HG02642 (cell line): ENCODE data around the gene PATZ1.

Source experiments
- ATAC-seq: cut with Tn5 transposase; IDR thresholded peaks from one replicate; pipeline ENCODE4 v1.9.1; 2021; ENCODE audit warnings: mild to moderate bottlenecking; ENCODE audit not compliant: unreplicated experiment, poor library complexity

PATZ1 gene

DNA sequence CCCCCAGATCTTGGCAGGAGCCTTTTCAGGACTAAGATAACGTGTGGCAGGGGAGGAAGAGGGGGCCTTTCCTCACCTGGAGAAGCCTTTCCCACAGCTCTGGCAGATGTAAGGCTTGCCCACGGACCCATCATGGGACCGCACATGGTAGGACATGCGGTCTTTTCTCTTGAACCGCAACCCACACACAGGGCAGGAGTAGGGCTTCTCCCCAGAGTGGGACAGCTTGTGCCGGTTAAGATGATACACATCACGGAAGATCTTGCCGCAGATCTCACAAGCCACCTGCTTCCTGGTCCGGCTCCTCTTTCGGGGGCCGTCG, 1.9 kb downstream of the PATZ1 start:
- ATAC-seq, result no peak

DNA sequence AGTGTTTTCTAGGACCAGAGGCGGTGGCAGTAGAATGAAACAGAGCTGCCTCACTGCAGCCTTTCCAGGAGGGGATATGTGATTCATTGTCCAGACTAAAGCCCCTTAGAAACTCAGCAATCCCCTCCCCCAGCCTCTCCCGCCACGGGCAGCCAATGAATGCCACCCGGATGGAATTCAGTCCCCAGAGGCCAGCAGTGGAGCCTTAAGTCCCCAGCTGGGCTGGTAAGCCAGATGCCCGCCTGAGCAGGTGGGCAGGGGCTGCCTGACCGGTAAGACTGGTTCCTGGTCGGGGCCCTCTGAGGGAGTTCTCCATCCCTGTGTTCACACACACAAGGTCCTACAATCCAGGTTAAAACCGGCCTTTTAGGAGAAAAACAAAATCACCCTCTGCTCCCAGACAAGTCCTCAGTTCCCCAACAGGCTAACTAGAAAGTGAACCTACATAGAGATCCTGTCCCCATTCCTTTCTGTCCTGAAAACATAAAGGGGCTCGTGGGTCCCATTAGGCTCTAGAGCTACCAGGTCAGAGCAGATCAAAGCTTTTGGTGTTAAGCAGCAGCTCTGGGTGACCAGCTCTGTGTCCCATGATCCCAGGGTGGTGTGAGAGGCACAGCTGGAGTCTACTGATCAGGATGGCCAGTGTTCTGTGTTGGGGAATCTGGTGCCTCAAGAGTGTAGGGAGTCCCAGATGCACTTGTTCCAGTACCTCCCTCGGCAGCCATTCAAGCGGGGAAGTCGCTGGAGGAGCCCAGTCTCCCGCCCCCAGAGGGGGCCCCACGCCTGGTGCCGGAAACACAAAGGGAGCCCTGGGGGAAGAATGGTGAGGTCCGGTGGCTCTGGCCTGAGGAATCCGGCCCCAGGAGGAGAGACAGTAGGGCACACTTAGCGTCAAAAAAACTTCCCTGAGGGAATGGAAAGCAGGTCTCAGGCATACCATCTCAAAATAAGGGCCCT, 2.6 kb downstream of the PATZ1 start:
- no peak for ATAC-seq

DNA sequence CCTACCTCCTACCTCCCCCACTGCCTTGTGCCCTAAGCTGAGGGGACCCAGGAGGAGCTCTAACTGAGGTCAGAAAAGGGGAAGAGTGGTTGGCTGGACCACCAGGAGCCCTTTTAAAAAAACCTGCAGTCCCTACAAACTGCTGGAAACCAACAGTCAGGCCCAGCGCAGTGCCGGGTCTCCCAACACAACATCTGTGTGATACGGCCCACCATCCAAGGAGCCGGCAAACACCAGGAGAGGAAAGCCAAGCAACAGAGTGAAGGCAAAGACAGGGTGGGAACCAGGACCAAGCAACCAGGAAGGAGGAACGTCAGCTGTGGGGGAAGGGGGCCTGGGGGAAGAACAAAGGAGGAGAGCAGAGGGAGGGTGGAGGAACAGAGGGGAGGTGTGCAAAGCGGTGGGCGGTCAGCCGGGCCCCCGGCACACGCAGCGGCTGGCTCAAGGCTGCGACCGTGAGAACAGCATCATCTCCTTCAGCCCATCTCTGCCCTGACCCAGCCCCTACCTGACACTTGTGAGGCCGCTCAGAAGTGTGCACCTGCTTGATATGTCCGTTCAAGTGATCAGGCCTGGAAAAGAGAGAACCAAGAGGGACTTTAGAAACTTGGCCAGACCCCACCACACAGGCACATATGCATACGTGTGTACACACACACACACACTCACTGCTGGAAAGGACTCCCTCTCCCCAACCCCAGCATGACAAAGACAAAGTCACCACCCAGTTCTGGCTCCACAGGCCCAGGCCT, 3.6 kb downstream of the PATZ1 start:
- no peak for ATAC-seq

DNA sequence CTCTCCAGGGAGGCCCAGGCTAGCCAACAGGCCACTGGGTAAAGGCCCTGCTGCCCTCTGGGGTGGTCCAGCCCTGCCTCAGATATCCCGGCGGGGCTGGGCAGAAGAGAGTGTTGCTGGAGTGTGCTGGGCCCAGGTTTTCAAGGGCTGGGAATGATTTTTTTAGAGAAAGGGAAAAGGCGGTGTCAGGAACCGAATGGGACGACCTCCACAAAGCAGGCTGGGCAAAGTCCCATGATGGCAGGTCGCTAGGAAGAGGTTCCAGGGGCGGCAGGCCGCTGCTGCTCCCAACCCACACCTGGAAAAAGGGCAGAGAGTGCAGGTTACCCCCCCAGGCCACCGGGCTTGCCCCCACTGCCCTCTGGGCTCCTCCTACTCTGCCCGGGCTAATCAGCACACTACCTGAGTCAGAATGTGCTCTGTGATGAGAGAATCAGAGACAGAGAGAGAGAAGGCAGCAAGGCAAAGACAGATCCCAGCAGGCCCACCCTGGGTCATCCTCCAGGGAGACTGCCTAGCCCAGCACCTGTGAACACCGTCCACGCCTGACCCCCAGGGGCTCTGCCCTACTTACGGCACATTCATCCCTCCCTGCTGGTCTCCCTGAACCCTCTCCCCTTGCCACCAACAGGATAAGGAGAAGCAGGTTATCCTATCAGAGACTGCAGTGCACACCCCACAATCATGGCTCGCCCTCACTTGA, 4.6 kb downstream of the PATZ1 start:
- no peak for ATAC-seq

DNA sequence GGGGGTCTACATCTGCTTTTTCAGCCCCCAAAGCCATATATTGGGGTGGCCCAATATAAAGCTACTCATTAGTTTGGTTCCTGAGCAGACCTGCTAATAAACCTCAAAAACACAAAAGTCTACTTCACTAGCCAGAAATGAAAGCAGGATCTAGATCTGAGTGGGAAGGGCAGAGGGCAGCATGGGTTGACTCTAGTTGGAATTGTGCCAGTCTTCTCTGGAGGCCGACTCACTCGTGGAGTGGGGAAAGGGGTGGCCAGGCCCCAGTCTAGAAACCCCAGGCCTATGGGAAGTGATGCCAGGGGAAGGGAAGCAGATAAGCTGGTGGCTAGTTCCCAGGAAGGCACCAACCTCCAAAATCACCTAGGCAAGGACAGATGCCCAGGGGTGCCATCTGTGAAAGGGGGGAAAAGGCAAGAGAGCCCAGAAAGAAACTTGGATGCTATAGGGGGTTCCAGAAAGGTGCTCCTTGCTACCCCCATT, 5.3 kb downstream of the PATZ1 start:
- ATAC-seq, result no peak

DNA sequence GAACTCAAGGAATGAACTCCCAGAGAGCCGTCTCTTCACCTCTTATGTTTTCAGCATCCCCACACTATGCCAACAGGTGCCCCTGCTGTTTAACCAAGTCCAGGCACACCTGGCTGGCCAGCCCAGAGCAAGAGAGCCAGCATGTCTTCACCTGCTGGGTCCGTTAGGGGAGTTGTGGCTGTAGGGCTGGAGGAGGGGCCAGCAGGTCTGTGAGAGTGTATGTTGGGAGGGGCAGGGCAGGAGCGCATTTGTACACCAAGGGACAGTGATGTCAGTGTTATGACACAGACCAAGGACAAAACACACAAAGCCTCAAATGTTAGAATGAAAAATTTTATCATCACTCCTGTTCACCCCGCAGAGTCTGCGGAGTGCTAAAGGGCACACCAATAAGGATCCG, 5.8 kb downstream of the PATZ1 start:
- ATAC-seq, result no peak

DNA sequence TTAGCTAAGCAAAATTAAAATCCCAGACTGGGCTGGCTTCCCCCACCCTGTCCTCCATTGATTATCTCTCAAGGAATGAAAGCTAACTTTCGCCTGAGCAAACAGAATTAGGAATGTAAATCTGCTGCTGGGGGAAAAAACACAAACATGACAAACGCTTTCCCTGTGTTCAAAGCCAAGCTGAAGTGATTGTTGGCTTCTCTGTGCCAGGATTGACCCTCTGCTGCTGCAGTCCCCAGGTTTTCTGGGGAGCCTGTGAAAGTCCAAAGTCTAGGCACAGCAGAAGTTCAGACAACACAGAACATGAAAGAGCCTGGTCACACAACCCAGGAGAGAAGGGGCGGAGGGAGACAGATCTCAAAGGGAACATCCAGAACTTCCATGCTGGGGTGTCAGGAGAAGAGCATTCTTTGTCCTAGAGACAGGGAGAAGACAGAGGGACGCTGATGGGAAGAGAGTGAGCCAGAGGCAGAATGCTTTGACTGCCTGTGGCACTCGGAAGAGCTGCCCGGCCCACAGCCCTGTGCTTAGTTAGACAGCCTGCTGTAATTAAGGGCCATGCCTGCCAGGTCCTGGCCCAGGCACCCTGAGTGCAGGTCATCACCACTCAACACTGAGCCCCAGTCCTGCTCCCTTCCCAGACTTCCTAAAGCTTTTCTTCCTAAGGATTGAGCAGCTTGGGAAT, 6.9 kb downstream of the PATZ1 start:
- no peak for ATAC-seq

DNA sequence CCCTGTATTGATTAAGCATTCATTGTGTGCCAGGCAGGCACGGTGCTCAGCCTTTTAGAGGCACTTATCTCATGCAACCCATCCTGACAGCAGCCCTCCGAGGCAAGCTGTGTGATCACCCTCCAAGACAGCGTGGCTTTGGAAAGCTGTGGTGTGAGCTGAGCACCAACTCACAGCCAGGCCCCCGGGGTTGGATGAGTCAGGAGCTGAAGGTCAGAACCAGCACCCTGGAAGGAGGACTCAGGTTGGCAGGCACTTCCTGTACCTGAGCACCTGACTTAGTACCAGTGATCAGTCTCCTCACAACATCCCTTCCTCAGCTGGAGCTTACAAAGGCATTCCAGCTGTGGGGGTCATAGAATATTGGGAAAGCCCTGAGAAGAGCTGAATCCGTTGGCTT, 9.0 kb downstream of the PATZ1 start:
- no peak for ATAC-seq

DNA sequence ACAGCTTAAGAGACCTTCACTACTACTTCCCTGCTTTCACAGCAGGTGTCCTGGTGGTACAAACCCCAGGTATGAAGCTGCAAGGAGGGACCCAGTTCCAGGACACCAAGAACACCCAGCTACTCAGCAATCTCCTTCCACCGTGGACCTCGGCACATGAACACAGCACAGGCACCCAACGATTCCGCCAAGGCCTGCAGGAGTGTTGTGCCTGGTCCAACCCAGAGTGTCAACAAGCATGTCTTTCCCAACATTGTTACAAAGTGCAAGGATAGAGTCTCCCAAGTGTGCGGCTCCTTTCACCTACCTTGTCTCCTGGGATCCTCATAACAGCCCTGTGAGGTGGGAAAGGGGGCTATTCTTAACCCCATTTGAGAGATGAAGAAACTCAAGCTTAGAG, 11.8 kb downstream of the PATZ1 start:
- ATAC-seq, result no peak

DNA sequence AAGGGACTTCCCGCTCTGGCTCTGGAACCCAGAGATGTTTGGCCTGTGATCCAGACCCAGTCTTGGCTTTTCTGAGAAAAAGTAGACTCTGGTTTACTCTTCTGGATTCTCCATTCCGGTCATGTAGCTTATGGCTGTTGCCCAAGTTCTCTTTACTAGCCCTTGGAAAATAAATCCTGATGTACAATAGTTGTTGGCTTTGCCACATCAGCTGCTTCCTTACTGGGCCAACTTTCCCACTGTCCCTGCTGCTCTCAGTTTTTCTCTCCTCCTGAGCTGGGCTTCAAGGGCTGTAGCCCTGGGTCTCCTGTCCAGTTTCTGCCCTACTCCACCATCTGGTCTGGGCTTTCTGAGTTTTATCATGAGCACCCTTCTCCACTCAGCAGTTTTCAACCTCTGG, 12.5 kb downstream of the PATZ1 start:
- no peak for ATAC-seq

DNA sequence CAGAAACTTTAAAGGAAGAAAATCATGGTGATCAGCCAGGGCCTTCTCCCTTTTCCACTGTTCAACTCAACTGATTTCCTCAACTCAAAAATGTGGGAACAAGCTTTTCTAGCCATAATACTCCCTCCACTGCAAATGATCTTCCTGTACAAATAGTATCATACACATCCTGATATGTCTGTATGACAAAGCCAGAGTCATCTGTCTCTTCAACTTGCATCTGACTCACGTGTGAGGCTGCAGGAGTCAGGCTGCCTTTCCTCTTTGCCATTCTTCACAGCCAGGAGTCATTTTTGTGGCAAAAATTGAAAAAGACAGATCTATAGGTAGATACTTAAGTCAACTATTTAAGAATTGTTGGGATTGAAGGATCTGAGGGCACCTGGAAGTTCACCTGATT, 13.3 kb downstream of the PATZ1 start:
- ATAC-seq, result no peak

DNA sequence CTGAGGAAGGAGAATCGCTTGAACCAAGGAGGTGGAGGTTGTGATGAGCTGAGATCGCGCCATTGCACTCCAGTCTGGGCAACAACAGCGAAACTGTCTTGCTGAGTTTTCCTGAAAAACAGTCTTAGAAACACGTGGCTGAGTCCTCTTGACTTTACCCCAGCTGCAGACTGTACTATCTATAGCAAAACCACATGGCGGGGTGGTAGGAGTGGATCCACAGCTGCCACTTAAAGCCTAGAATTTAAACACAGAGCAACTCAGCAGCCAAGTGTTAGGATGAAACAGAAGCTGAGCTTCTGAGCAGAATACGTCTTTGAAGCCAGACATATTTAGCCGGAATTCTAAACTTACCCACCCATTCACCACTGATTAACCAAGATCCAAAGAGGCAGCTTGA, 14.1 kb downstream of the PATZ1 start:
- no peak for ATAC-seq

DNA sequence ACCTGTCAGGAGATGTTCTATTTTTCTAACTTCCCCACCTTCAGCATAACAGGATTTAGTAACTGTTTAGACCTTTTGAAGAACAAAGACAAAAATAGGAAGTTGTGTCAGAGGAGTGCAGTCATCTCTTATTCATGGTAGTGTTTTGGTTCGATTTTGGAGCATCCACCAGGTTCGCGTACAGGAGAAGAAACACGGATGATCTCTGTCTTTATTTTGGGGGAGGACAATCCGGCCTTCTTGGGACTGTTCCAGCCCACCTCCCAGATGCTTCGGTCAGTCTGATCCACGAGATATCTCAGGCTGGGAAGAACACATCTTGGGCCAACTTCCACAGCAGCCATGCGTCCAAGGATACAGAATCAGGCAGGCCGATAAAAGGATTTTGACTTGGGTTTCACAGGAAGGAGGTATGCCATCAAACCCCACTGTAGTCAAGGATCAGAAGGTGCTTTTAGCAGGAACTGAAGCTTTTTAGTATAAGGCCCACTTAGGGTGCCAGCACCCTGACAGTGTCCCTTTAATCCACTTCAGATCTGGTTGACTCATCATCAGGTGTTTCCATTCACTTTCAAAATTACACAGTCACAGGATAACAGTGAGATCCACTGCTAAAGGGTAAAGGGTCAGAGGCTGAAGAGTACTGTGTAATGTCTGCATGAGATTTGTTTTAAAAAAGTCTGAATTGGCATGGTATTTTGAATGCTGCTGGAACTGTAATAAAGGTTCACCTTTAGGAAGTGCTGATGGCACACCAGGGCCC, 16.5 kb downstream of the PATZ1 start:
- no peak for ATAC-seq

DNA sequence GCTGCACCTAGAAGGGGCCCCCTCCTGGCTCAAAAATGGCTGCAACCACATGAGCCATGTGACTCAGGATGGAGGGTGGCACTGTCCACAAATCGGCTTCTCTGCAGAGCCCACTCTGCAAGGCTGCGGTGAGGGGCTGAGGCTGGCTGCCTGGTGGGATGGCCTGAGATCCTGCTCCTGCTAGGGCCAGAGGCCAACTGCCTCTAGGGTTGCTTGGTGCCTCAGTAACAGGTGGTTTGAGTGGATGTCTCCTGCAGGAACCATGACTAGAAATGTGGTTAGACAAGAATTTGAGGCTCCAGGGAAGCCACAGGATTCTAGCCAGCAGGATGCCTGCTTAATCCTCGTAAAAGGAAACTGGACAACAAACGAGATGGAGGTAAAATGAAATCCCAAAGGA, 17.1 kb downstream of the PATZ1 start:
- ATAC-seq, result no peak

DNA sequence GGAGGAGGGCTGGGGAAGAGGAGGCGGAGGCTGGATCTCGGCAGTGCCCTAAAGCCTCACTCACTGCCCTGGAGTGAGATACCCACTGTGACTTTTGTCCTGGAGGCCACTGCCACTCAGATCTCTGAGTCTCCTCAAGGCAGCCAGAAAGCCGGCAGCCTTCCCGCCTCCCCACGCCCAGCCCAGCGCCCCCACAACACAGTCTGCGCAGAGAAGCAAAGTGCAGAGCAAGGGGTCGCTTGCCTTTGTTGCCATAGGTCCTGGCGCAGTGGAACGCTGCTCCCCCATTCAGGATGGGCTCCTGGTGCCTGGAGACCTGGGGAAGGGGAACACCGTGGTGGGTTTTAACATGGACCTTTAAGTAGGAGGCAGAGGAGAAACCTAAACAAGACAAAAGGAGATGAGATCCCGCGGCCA, 17.6 kb downstream of the PATZ1 start:
- ATAC-seq, result no peak

DNA sequence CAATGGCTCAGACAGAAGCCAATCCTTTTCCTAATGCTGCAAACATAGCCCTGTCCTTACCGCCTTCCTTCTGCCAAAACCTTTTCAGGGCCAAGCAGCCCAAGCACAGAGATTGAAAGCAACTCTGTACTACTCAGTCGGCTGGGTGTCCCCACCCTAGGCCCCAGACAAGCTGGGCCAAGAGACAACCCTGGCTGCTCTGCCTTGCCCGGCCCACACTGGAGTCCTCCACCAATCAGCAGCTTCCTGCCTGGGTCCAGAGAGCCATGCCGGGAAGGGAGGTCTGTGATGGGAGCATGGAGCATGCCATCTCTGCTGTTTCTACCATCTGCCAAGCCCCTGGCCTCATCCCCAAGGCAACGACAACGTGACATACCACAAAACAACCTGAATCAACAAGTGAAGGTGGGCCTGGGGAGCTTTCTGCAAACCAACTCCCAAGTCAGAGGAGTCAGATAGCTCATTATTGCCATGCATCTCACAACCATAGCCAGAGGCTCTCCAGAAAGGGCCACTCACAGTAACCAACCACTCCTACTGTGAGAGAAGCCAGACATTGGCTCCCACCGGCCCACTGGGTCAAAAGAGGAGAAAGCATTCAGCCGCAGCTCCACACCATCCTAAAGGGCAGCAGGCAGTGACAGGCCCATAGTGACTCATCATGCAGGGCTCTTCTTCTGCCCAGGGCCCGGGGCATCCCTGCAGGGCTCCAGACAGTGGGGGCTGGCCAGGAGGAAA, 18.2 kb downstream of the PATZ1 start:
- no peak for ATAC-seq

DNA sequence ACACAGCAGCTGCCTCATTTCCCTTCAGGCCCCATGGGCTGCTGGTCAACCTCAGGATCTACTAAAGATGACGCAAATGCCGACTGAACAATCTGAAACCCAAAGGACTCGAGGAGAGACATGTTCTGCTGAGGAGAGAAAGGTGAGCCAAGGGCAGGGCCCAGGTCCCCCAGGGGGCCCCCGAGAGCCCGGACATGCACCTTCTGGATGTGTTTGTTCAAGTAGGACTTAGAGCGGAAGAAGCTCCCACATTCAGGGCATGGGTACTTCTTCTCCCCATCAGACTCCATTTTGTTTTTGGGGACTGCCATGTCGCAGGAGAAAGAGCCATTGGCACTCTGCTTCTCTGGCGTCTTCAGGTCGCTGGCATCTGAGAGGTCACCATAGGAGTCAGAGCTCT, 19.3 kb downstream of the PATZ1 start:
- ATAC-seq, result no peak

DNA sequence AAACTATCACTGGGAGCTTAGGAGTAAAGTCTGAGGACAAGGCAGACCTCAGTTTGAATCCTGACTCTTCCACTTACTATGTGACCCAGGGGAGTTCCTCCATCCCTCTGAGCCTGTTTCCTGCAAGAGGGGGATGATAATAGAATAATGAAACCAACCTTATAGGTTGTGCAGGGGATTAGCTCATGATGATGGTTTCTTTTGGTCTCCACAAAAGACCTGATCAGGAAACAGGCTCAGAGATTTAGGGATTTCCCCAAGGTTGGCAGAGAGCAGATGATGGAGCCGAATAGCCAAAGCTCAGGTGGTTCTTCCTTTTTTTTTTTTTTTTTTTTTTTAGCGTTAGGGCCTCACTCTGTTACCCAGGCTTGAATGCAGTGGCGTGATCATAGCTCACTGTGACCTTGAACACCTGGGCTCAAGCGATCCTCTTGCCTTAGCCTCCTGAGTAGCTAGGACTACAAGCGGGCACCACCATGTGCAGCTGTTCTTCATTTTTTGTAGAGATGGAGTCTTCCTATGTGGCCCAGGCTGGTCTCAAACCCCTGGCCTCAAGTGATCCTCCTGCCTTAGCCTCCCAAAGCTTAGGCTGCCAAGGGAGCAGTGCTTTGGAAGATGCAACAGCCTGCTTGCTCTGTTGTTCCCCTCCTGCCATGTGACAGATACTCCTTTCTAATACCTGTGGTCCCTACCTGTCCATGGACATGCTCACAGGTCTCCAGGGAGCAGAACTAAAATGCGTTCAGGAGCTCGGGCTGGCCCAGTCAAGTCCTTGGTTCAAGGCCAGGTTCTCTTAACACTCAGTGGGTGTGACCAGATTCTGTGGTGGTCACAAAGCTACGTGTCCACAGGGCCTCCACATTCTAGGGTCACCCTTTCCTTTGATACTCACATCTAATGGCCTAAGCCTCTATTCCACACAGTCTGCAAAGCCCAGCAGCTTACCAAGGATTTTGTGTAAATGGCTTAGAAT, 22.3 kb downstream of the PATZ1 start:
- ATAC-seq, result no peak
